Activated T-helper 2 cell treated with anti-CD3 and anti-CD28 coated beads, Interferon-gamma antibody, Interleukin-2, Interleukin-4, amounts not matched to agents 10 μg/mL and 5 μg/mL and 100 μg/mL, durations not matched to agents 14 hours and 24 hours and 36 hours (primary cell): ENCODE measurements around the gene DARS1. TPM values are rescaled to one million over a fixed set of nuclear protein-coding genes. Genes with fewer than 3 reads are reported as not detected.
"Not testable (repeated sequence)": the region's sequence is repeated elsewhere in the genome, so short reads cannot be mapped to it uniquely, and the experiment has no call there.

Source experiments
- DNase-seq: peaks from one replicate; pipeline ENCODE4 v3.0.0; 2021; ENCODE audit warnings: low spot score
- H3K27ac Mint-ChIP-seq: one replicate; pipeline ENCODE4 v1.8.0; 2021; ENCODE audit warnings: mixed read lengths
- H3K27me3 Mint-ChIP-seq: one replicate; pipeline ENCODE4 v1.8.0; 2021; ENCODE audit warnings: low read depth, mixed read lengths
- H3K36me3 Mint-ChIP-seq: one replicate; pipeline ENCODE4 v1.8.0; 2021; ENCODE audit warnings: low read depth, mixed read lengths
- H3K4me1 Mint-ChIP-seq: one replicate; pipeline ENCODE4 v1.8.0; 2021; ENCODE audit warnings: low read depth, mixed read lengths
- H3K4me3 Mint-ChIP-seq: one replicate; pipeline ENCODE4 v1.8.0; 2021; ENCODE audit warnings: low read depth, mild to moderate bottlenecking, moderate library complexity, mixed read lengths
- H3K9me3 Mint-ChIP-seq: one replicate; pipeline ENCODE4 v1.8.0; 2021; ENCODE audit warnings: mixed read lengths
- intact Hi-C: fragments of 100-400 bp; cut with micrococcal nuclease; formaldehyde crosslinking; loops from one replicate; pipeline ENCODE4 v1.15.1; 2023
- total RNA-seq: library from RNA; stranded (reverse); gene quantifications from 2 replicates; pipeline ENCODE4 v1.2.3, GENCODE V29; 2022

DARS1 gene
- total RNA-seq, 1 donor from 2014 or later, result 183 TPM

- Mint-ChIP-seq H3K4me3 (peak overlapping the region; percentile 43), H3K27ac (peak overlapping the region; percentile 96), H3K36me3 (peaks cover 81% of the 10 kb centered on the region), H3K4me1 (peaks cover 59% of the 10 kb centered on the region)
- H3K27me3 Mint-ChIP-seq, DNase-seq, H3K9me3 Mint-ChIP-seq: not testable (repeated sequence)
- intact Hi-C loops, result loop anchor here (5.0 kb wide), 1 partner anchor 47 kb away; no protein-coding TSS in a partner anchor
These were observed 21.0 kb downstream of the DARS1 start for GRCh38 chr2:135964404-135964803.

GRCh38 chr2:135963841-135964240 lies 21.6 kb downstream of the DARS1 start:
- peaks cover 81% of the 10 kb centered on the region for H3K36me3 Mint-ChIP-seq
- H3K27ac Mint-ChIP-seq, result peak overlapping the region; percentile 96
- intact Hi-C loops, result loop anchor here (5.0 kb wide), 1 partner anchor 47 kb away; no protein-coding TSS in a partner anchor
- peaks cover 61% of the 10 kb centered on the region for H3K4me1 Mint-ChIP-seq
- no peak for DNase-seq
- H3K27me3 Mint-ChIP-seq, result no peaks in the 10 kb centered on the region
- H3K4me3 Mint-ChIP-seq, result peak overlapping the region; percentile 17
- no peaks in the 10 kb centered on the region for H3K9me3 Mint-ChIP-seq

GRCh38 chr2:135962366-135963123 lies 22.9 kb downstream of the DARS1 start:
- intact Hi-C loops, result loop anchor here (1.0 to 5.0 kb wide), 5 partner anchors 13 to 420 kb away; partner anchors contain the start of gene DARS1
- H3K27ac Mint-ChIP-seq, result peak overlapping the region; percentile 96
- H3K4me3 Mint-ChIP-seq, result peak overlapping the region; percentile 66
- DNase-seq, result no peak
- no peaks in the 10 kb centered on the region for H3K27me3 Mint-ChIP-seq
- peaks cover 81% of the 10 kb centered on the region for H3K36me3 Mint-ChIP-seq
- H3K4me1 Mint-ChIP-seq, result peaks cover 58% of the 10 kb centered on the region
- H3K9me3 Mint-ChIP-seq, result no peaks in the 10 kb centered on the region

GRCh38 chr2:135960656-135961551 lies 24.5 kb downstream of the DARS1 start:
- intact Hi-C loops, result loop anchor here (1.0 to 5.0 kb wide), 4 partner anchors 44 to 366 kb away; partner anchors contain the start of gene CXCR4
- peak; percentile 32 for DNase-seq
- Mint-ChIP-seq H3K27ac (peak overlapping the region; percentile 96), H3K27me3 (no peaks in the 10 kb centered on the region), H3K4me1 (peaks cover 57% of the 10 kb centered on the region), H3K9me3 (peaks cover 5% of the 10 kb centered on the region), H3K4me3 (peak overlapping the region; percentile 66), H3K36me3 (peaks cover 77% of the 10 kb centered on the region)

- intact Hi-C loops, result loop anchor here (1.0 to 5.0 kb wide), 4 partner anchors 43 to 367 kb away; partner anchors contain the start of gene CXCR4
- Mint-ChIP-seq H3K36me3 (peaks cover 77% of the 10 kb centered on the region), H3K4me3 (peak overlapping the region; percentile 48), H3K9me3 (peaks cover 6% of the 10 kb centered on the region), H3K4me1 (peaks cover 57% of the 10 kb centered on the region), H3K27me3 (no peaks in the 10 kb centered on the region), H3K27ac (peak overlapping the region; percentile 96)
- no peak for DNase-seq
These were observed 25.3 kb downstream of the DARS1 start for GRCh38 chr2:135960150-135960549.

- DNase-seq, H3K27me3 Mint-ChIP-seq, H3K9me3 Mint-ChIP-seq, intact Hi-C loops, H3K27ac Mint-ChIP-seq, H3K4me3 Mint-ChIP-seq: not testable (repeated sequence)
- Mint-ChIP-seq H3K4me1 (peaks cover 59% of the 10 kb centered on the region), H3K36me3 (peaks cover 77% of the 10 kb centered on the region)
These were observed 26.5 kb downstream of the DARS1 start for GRCh38 chr2:135958927-135959326.

GRCh38 chr2:135954020-135954601 lies 31.3 kb downstream of the DARS1 start:
- Mint-ChIP-seq H3K27me3 (no peaks in the 10 kb centered on the region), H3K4me3 (no peak overlapping the region), H3K4me1 (peaks cover 51% of the 10 kb centered on the region), H3K36me3 (peaks cover 72% of the 10 kb centered on the region), H3K27ac (no peak overlapping the region), H3K9me3 (peaks cover 15% of the 10 kb centered on the region)
- intact Hi-C loops, result no loop called here
- no peak for DNase-seq

GRCh38 chr2:135952891-135953290 lies 32.5 kb downstream of the DARS1 start:
- Mint-ChIP-seq H3K4me1 (peaks cover 58% of the 10 kb centered on the region), H3K9me3 (peaks cover 15% of the 10 kb centered on the region), H3K36me3 (peaks cover 69% of the 10 kb centered on the region), H3K4me3 (no peak overlapping the region), H3K27ac (no peak overlapping the region), H3K27me3 (no peaks in the 10 kb centered on the region)
- intact Hi-C loops, result no loop called here
- DNase-seq, result no peak

- Mint-ChIP-seq H3K4me1 (peaks cover 63% of the 10 kb centered on the region), H3K36me3 (peaks cover 66% of the 10 kb centered on the region), H3K4me3 (no peak overlapping the region), H3K27me3 (no peaks in the 10 kb centered on the region), H3K27ac (no peak overlapping the region), H3K9me3 (peaks cover 12% of the 10 kb centered on the region)
- intact Hi-C loops, result no loop called here
- DNase-seq, result no peak
These were observed 34.3 kb downstream of the DARS1 start for GRCh38 chr2:135951041-135951583.

GRCh38 chr2:135949451-135950234 lies 35.8 kb downstream of the DARS1 start:
- Mint-ChIP-seq H3K36me3 (peaks cover 71% of the 10 kb centered on the region), H3K4me1 (peaks cover 66% of the 10 kb centered on the region), H3K9me3 (peaks cover 8% of the 10 kb centered on the region), H3K27ac (no peak overlapping the region), H3K4me3 (no peak overlapping the region), H3K27me3 (no peaks in the 10 kb centered on the region)
- no peak for DNase-seq
- intact Hi-C loops, result loop anchor here (1.0 to 5.0 kb wide), 3 partner anchors 13 to 433 kb away; no protein-coding TSS in a partner anchor

GRCh38 chr2:135948642-135949355 lies 36.6 kb downstream of the DARS1 start:
- Mint-ChIP-seq H3K4me1 (peaks cover 63% of the 10 kb centered on the region), H3K4me3 (no peak overlapping the region), H3K27ac (peak overlapping the region; percentile 89), H3K9me3 (peaks cover 8% of the 10 kb centered on the region), H3K36me3 (peaks cover 72% of the 10 kb centered on the region), H3K27me3 (no peaks in the 10 kb centered on the region)
- DNase-seq, result no peak
- intact Hi-C loops, result loop anchor here (1.0 to 5.0 kb wide), 3 partner anchors 14 to 434 kb away; no protein-coding TSS in a partner anchor
